ENCODE results near the gene SPDYE2.
"Not testable (repeated sequence)": the region's sequence is repeated elsewhere in the genome, so short reads cannot be mapped to it uniquely, and the experiment has no call there.

- TF ChIP-seq KAT2B (IDR thresholded peaks at IDR 0.05; ENCODE audit: low read depth, low read length); TCF7L2 (IDR thresholded peaks at IDR 0.05; ENCODE audit: low read depth, low read length); SAFB2 (IDR thresholded peaks at IDR 0.05; ENCODE audit: borderline replicate concordance, low read depth, low read length, severe bottlenecking); POLR3A (IDR thresholded peaks at IDR 0.05; ENCODE audit: borderline replicate concordance, extremely low read depth, insufficient read depth, insufficient read length); SP1 (CRISPR knock-in tag; IDR thresholded peaks at IDR 0.05); SETDB1 (IDR thresholded peaks at IDR 0.05; ENCODE audit: low read length): not testable (repeated sequence)
- TF ChIP-seq, protein P1, sequence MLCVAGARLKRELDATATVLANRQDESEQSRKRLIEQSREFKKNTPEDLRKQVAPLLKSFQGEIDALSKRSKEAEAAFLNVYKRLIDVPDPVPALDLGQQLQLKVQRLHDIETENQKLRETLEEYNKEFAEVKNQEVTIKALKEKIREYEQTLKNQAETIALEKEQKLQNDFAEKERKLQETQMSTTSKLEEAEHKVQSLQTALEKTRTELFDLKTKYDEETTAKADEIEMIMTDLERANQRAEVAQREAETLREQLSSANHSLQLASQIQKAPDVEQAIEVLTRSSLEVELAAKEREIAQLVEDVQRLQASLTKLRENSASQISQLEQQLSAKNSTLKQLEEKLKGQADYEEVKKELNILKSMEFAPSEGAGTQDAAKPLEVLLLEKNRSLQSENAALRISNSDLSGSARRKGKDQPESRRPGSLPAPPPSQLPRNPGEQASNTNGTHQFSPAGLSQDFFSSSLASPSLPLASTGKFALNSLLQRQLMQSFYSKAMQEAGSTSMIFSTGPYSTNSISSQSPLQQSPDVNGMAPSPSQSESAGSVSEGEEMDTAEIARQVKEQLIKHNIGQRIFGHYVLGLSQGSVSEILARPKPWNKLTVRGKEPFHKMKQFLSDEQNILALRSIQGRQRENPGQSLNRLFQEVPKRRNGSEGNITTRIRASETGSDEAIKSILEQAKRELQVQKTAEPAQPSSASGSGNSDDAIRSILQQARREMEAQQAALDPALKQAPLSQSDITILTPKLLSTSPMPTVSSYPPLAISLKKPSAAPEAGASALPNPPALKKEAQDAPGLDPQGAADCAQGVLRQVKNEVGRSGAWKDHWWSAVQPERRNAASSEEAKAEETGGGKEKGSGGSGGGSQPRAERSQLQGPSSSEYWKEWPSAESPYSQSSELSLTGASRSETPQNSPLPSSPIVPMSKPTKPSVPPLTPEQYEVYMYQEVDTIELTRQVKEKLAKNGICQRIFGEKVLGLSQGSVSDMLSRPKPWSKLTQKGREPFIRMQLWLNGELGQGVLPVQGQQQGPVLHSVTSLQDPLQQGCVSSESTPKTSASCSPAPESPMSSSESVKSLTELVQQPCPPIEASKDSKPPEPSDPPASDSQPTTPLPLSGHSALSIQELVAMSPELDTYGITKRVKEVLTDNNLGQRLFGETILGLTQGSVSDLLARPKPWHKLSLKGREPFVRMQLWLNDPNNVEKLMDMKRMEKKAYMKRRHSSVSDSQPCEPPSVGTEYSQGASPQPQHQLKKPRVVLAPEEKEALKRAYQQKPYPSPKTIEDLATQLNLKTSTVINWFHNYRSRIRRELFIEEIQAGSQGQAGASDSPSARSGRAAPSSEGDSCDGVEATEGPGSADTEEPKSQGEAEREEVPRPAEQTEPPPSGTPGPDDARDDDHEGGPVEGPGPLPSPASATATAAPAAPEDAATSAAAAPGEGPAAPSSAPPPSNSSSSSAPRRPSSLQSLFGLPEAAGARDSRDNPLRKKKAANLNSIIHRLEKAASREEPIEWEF (CRISPR knock-in tag; IDR thresholded peaks at IDR 0.05) = not testable (repeated sequence)
Observed at GRCh38 chr7:102578486-102578885, 27.5 kb downstream of the SPDYE2 start.
